ENCODE data around the gene ZNF74.
"Not testable (repeated sequence)": the region's sequence is repeated elsewhere in the genome, so short reads cannot be mapped to it uniquely, and the experiment has no call there.

The ZNF74 gene

DNA sequence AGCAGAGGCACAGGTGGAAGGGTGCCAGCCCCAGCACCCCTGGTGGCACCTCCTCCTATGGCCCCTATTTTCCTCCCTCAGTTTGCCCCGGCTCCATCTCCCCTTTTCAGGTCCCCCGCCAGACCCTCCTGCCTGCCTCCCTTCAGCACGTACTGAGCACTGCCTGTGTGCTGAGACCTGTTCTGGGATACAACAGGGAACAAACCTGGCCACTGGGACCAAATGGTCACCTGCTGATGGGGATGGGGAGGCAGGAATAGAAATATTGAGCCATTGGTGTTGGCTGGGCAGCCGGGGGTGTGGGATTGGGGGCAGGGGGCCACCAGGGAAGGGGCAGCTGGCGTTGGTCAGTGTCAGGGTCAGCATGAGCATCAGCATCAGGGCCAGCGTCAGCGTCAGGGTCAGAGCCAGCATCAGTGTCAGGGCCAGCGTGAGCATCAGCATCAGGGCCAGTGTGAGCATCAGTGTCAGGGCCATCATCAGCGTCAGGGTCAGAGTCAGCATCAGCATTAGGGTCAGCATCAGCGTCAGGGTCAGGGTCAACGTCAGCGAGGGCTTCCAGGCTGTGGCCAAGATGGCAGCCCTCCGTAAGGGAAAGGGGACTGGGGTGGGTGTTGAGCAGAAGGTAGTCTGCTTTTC lies 7.5 kb downstream of the ZNF74 start:
- DNase-seq: no peak

DNA sequence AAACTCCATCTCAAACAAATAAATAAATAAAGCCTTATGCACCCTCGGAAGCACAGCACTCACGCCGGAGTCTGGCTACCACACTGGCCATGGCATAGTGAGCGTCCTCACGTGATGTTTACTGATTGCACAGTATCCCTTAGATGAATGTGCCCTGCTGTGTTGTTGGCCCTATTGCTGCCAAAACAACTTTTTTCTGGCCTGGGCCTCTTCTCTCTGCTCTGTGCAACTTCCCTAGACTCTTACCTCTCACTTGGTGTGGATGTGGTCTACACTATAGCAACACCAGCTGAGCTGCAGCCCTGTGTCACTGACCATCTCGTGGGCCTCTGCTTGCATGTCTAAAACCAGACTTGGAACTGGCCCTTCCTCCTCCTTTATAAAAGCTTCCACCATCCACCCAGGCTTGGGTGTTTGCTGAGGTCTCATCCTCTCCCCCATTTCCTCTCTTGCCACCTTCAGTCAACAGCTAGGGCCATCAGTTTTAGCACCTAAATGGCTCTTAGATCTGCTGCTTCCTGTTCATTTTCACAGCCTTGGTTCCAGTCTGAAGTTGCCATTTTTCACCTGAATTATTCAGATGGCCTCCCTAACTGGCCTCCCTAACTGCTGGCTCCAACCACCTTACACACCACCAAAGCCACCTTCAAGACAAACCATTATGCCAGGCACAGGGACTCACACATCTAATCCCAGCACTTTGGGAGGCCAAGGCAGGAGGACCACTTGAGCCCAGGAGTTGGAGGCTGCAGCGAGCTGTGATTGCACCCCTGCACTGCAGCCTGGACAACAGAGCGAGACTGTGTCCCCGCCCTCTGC lies 9.2 kb downstream of the ZNF74 start:
- no peak for DNase-seq

DNA sequence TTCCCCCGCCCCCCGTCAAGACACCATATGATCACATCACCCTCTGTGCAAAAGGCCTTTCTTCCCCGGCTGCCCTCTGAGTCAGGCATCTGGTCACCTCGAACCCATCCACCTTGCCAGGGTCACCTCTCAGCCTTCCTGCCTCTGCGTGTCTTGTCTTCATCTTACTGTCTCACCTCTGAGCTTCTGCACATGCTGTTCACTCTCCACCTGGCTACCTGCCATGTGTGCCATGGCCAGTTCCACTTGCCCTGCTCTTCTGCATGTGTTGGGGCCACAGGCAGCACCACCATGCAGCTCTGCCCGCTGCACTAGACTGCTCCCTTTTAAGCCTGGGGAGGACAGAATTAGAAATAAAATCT lies 9.8 kb downstream of the ZNF74 start:
- DNase-seq: no peak

DNA sequence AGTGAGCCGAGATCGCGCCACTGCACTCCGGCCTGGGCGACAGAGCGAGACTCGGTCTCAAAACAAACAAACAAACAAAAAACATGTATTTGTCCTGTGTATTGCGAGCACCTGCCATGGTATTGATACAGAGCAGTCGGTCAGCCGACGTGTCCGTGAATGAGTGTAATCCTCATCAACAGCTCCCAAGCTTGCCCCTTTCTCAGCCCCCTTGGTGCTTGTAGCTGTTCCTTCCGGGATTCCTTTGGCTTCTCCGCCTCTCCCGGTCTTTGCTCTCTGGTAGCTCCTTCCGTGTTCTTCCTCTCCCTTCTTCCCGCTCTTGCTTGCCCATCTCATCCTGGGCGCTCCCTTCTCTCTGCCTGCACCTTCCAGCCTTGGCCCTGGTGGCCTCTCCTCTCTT lies 10.9 kb downstream of the ZNF74 start:
- no peak for DNase-seq

DNA sequence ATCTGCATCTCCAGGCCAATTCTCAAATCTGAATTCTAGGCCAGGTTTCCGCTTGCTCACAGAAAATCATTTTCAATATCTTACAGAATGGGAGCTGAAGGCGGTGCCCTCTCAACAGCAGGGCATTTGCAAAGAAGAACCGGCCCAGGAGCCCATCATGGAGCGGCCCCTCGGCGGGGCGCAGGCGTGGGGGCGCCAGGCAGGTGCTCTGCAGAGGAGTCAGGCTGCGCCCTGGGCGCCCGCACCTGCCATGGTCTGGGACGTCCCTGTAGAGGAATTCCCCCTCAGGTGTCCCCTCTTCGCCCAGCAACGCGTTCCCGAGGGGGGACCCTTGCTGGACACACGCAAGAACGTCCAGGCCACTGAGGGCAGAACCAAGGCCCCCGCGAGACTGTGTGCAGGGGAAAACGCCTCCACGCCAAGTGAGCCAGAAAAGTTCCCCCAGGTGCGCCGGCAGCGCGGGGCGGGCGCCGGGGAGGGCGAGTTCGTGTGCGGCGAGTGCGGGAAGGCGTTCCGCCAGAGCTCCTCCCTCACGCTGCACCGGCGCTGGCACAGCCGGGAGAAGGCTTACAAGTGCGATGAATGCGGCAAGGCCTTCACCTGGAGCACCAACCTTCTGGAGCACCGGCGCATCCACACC lies 11.5 kb downstream of the ZNF74 start:
- no peak for DNase-seq

DNA sequence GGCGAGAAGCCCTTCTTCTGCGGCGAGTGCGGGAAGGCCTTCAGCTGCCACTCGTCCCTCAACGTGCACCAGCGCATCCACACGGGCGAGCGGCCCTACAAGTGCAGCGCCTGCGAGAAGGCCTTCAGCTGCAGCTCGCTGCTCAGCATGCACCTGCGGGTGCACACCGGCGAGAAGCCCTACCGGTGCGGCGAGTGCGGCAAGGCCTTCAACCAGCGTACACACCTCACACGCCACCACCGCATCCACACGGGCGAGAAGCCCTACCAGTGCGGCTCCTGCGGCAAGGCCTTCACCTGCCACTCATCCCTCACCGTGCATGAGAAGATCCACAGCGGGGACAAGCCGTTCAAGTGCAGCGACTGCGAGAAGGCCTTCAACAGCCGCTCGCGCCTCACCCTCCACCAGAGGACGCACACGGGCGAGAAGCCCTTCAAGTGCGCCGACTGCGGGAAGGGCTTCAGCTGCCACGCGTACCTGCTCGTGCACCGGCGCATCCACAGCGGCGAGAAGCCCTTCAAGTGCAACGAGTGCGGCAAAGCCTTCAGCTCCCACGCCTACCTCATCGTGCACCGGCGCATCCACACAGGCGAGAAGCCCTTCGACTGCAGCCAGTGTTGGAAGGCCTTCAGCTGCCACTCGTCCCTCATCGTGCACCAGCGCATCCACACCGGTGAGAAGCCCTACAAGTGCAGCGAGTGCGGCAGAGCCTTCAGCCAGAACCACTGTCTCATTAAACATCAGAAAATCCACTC lies 12.2 kb downstream of the ZNF74 start:
- no peak for DNase-seq

DNA sequence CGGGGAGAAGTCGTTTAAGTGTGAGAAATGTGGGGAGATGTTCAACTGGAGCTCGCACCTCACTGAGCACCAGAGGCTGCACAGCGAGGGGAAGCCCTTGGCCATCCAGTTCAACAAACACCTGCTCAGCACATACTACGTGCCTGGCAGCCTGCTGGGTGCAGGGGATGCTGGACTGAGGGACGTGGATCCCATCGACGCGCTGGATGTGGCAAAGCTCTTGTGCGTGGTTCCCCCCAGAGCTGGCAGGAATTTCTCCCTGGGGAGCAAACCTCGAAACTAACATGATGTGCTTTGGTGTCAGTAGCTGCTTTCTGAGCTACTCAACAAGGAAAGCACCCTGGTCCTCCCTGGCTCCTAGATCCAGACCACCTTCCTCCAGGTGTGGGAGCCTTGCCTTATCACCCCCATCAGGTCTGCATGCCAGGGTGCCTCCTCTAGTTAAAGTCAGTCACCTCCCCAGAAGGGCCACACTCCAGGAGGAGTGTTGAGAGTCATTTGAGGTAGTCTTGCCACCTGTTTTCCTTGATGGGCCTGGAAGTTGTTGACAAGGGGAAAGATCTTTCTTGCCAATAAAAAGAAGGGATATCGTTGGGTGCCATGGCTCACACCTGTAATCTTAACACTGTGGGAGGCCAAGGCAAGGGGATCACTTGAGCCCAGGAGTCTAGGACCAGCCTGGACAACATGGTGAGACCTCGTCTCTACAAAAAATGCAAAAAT lies 12.9 kb downstream of the ZNF74 start:
- no peak for DNase-seq

DNA sequence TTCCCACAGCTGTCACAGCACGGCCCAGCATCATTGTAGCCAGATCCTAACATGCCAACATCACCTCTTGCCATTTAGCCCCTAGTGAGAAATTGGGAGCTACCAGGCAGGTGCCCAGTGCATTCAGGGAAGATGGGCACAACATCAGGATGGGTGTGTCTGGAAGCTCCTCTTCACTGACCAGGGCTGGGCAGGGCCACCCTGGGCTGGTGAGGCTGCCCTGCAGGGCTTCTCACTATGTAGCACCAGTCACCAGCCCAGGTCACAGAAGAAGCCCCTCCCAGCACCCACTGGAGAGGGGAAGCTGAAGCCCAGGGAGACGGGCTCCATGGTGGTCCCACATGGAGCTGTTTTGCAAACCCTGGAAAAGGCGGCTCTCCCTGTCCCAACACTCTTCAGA lies 13.9 kb downstream of the ZNF74 start:
- DNase-seq: no peak

DNA sequence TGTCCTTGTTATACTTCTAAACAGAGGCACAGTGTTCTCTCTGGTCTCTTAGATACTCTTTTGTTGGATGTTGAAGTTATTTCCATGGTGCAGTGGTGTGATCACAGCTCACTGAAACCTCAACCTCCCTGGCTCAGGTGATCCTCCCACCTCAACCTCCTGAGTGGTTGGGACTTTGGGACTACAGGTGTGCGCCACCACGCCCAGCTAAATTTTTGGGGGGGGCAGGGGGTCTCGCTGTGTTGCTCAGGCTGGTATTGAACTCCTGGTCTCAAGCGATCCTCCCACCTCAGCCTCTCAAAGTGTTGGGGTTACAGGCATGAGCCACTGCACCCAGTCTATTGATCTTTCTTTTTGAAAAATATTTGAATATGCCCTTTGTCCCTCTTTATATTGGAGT lies 14.9 kb downstream of the ZNF74 start:
- DNase-seq: no peak

DNA sequence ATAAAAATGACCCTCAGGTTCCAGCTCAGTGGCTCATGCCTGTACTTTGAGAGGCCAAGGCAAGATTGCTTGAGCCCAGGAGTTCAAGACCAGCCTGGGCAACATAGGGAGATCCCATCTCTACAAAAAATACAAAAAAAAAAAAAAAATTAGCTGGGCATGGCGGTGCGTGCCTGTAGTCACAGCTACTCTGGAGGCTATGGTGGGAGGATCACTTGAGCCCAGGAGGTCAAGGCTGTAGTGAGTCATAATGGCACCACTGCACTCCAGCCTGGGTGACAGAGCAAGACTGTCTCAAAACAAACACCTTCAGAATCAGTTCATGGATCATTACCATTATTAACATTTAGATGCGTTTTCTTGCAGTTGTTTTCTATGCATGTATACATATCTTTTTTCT lies 15.4 kb downstream of the ZNF74 start:
- not testable (repeated sequence) for DNase-seq

DNA sequence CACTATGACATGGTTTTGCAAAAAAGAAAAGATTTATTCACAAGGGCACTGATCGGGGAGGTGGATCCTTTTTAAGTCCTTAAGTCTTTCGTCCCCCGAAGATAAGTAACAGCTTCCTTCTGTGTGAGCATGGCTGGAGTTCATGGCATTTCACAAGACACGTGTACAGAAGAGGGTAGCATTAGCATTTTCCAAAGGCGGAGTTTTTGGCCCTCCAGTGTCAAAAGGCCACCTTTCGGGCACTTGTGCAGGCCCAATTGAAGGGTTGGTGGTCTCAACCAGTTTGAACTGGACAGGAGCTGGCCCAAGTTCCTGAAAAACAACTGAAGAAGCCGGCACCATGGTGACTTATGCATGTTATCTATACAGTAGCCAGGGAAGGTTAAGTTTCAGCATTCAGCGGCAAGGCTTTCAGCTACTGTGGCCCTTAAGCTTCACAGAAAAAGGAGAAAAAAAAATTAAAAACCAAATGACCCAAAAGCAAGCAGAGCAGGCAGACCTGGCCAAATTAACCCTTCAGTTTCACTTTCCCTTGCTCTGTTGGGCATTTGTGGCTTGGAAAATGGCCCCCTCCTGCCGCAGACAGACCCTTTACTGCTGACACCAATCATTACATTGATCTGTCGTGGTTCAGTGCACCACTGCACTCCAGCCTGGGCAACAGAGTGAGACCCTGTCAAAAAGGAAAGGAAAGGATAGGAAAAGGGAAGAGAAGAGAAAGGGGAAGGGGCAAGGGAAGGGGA lies 18.7 kb downstream of the ZNF74 start:
- no peak for DNase-seq

DNA sequence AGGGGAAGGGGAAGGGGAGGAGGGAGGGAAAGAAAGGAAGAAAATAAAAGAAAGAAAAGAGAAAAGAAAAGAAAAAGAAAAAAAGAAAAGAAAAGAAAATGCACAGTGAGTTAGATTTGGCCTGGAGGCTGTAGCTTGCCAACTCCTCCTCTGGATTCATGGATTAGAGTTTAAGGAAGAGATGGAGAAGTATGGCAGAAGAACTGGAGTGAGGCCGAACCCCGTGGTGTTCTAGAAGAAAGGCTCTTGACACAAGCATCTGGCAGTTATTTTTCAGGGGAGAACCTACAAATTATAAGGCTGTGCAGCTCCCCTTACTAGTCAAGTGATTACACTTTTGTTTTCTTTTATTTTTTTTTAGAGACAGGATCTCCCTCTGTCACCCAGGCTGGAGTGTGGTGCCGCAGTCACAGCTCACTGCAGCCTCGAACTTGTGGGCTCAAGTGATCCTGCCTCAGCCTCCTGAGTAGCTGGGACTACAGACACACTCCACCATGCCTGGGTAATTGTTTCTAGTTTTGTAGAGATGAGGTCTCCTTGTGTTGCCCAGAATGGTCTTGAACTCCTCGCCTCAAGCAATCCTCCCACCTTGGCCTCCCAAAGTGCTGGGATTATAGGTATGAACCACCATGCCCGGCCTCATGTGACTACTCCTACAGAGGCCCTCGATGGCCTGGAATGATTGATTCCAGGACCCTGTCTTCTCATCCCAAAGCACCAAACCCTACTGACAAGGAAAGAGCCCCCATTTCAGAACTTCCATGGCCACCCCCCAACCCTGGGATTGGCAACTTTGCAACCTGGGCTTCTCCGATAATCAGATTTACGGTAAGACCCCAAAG lies 19.5 kb downstream of the ZNF74 start:
- DNase-seq: no peak

DNA sequence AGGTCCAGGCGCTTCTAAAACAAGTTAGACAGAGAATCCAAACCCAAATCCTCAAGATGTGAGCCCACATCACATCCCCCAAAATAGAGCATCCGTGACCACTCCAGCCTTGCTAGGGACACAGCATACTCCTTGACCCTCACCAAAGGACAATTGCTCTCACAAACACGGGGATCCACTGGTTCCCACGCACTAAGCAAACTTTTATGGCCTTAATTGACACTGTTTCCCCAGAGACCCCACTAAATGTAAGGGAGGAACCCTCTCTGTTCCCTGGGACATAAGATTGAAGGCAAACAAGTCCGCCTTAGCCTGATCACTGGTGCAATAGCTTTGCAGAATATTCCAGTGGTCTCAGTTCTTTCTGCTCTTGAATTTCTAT lies 20.1 kb downstream of the ZNF74 start:
- no peak for DNase-seq

DNA sequence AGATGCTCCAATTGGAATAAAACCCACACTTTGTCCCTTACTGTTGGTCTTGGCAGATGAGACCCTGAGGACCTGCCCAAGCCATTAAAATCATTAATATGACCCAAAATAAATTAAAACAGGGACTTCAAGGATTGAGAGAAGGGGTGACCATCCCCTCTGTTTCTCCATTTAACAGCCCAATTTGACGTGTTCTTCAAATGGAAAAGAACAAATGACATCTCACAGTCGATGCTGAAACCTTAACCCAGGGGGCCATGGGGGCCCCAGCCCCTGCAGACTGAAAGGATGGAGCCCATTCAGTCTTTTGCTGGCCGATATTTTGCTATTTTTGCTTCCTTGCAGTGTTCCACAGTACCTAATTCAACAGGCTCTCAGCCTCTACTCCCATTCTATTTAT lies 20.5 kb downstream of the ZNF74 start:
- DNase-seq: no peak

DNA sequence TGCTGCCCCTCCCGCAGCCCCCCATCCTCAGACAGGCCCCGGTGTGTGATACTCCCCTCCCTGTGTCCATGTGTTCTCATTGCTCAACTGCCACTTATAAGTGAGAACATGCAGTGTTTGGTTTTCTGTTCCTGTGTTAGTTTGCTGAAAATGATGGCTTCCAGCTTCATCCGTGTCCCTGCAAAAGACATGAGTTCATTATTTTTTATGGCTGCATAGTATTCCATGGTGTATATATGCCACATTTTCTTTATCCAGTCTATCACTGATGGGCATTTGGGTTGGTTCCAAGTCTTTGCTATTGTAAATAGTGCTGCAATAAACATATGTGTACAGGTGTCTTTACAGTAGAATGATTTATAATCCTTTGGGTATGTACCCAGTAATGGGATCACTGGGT lies 21.3 kb downstream of the ZNF74 start:
- DNase-seq: not testable (repeated sequence)

DNA sequence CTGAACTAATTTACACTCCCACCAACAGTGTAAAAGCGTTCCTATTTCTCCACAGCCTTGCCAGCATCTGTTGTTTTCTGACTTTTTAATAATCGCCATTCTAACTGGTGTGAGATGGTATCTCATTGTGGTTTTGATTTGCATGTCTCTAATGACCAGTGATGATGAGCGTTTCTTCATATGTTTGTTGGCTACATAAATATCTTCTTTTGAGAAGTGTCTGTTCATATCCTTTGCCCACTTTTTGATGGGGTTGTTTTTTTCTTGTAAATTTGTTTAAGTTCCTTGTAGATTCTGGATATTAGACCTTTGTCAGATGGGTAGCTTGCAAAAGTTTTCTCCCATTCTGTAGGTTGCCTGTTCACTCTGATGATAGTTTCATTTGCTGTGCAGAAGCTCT lies 21.7 kb downstream of the ZNF74 start:
- not testable (repeated sequence) for DNase-seq

DNA sequence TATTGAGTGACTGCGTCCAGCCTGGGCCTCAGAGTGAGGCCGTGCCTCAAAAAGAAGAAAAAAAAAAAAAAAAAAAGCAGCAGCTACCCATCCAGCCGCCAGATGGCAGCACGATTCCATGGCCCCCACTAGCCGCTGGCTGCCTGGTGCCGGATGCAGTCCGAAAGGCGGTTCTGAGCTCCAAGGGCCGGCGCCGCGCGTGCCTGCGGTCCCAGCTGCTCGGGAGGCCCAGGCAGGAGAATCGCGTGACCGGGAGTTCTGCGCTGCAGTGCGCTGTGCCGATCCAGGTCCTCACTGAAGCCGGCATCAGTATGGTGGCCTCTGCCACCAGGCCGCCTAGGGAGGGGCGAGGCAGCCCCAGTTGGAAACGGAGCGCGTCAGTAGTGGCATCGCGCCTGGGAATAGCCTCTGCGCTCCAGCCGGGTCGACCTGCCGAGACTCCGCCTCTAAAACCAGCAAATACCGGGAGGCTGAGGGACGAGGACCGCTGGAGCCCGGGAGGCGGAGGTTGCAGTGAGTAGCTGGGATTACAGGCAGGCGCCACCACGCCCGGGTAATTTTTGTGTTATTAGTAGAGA lies 24.3 kb downstream of the ZNF74 start:
- DNase-seq: peak; percentile 78

DNA sequence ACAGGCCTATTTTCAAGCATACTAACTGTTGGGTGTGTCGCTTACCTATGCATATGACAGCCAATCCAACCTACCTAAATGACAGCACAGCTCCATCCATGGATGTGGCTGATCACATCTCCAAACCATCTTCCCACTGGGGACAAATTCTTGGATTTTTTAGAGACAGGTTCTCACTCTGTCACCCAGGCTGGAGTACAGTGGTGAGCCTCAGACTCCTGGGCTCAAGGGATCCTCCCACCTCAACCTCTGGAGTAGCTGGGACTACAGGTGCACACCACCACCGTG lies 25.7 kb downstream of the ZNF74 start:
- no peak for DNase-seq

DNA sequence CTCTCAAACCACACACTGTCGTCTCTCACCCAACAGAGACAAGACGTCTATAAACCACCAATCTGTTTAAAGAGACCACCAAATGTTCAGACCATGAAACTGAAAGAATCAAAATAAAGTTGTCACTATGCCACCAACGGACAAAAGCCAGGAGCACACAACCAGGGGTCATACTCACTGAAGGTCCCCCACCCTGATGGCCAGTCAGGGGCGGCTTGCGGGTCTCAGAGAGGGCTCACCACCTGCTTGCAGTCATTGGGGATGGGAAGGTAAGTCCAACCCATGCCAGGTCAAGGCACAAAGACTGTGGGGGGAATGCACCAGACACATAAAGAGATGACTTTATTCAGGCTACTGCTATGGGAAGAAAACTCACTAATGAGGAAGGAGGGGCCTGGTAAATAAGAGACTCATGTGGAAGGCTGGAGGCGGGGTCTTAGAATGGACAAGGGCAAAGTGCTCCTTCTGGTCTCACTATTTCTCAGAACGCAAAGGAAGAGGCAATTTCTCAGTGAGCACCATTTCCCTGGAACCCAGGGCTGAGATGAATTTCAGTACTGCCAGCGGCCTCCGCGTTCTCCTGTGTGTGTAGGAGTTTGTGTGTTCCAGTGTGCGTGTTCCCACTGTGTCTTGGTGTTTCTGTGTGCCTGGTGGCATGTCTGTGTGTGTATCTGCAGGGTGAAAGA lies 26.3 kb downstream of the ZNF74 start:
- no peak for DNase-seq

DNA sequence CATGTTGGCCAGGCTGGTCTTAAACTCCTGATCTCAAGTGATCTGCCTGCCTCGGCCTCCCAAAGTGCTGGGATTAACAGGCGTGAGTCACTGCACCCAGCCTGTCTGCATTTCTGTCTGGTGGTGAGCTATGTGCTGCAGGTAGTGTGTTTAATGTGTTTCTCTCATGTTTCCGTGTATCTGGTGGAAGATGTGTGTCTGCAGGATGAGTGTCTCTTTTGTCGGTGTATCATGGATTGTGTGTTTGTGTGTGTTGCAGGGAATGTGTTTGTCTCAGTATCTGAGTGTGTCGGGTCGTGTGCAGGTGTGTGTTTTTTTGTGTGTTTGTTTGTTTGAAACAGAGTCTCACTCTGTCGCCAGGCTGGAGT lies 27.5 kb downstream of the ZNF74 start:
- DNase-seq: no peak

All from CD4-positive, alpha-beta T cell treated with Interleukin-17A for 1 hour (primary cell).